Bronchial epithelial cell (primary cell): ENCODE results near the gene TTC39C. TPM values are rescaled to one million over a fixed set of nuclear protein-coding genes. Genes with fewer than 3 reads are reported as not detected.
A peak's percentile ranks its signal among the peaks of the same experiment; 100 is the strongest.

Experiments used
- DNase-seq: peaks from one replicate; pipeline ENCODE4 v3.0.0-alpha.2; 2010; ENCODE audit warnings: low read depth
- FAIRE-seq: peaks from 2 replicates; lab custom pipeline; 2011; peaks lifted over from hg19 to GRCh38; lab: Jason Lieb, UNC
- H3K27me3 ChIP-seq: 2 replicates; pipeline ENCODE4 v1.5.1; 2011; ENCODE audit warnings: low read length; ENCODE audit not compliant: control insufficient read depth, insufficient read depth
- H3K36me3 ChIP-seq: 2 replicates; pipeline ENCODE4 v1.5.1; 2011; ENCODE audit warnings: low read length; ENCODE audit not compliant: control insufficient read depth, insufficient read depth
- H3K4me3 ChIP-seq: 2 replicates; pipeline ENCODE4 v1.5.1; 2011; ENCODE audit warnings: mild to moderate bottlenecking, low read depth, low read length, control low read depth
- total RNA-seq: library from RNA; depleted of rRNA; stranded (reverse); fragments of >200 nt; gene quantifications from 2 replicates; pipeline ENCODE4 v1.2.1, GENCODE V29; 2014
- TF ChIP-seq, protein P1 (sequence below): IDR thresholded peaks from 2 replicates; pipeline ENCODE4 v1.5.1; 2011; ENCODE audit warnings: mild to moderate bottlenecking, moderate library complexity, low read length, control low read depth, inconsistent platforms; ENCODE audit not compliant: insufficient read depth, severe bottlenecking

TTC39C gene
- total RNA-seq, 1 donor from 2014 or later, result 15.3 TPM

DNA sequence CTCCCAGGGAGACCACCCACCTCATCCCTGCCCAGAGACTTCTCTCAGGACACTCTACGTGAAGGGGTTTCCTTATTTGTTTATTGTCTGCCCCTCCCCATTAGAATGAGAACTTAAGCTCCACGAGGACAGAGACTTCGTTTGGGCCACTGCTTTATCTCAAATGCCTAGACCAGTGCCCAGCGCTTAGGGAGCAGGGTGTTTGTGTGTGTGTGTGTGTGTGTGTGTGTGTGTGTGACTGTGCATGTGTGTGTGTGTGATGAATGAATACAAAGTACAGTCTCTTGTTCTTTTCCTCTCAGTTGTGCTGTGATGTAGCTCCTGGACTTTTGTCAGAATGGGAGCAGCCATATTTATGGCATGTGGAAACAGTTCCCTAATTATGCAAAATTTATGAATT, 89.9 kb downstream of the TTC39C start:
- no peaks in the 10 kb centered on the region for H3K27me3 ChIP-seq
- FAIRE-seq, result no peak
- peaks cover 2% of the 10 kb centered on the region for H3K36me3 ChIP-seq
- TF ChIP-seq, protein P1, sequence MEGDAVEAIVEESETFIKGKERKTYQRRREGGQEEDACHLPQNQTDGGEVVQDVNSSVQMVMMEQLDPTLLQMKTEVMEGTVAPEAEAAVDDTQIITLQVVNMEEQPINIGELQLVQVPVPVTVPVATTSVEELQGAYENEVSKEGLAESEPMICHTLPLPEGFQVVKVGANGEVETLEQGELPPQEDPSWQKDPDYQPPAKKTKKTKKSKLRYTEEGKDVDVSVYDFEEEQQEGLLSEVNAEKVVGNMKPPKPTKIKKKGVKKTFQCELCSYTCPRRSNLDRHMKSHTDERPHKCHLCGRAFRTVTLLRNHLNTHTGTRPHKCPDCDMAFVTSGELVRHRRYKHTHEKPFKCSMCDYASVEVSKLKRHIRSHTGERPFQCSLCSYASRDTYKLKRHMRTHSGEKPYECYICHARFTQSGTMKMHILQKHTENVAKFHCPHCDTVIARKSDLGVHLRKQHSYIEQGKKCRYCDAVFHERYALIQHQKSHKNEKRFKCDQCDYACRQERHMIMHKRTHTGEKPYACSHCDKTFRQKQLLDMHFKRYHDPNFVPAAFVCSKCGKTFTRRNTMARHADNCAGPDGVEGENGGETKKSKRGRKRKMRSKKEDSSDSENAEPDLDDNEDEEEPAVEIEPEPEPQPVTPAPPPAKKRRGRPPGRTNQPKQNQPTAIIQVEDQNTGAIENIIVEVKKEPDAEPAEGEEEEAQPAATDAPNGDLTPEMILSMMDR, result no peak
- no peak overlapping the region for H3K4me3 ChIP-seq
- DNase-seq, result no peak

DNA sequence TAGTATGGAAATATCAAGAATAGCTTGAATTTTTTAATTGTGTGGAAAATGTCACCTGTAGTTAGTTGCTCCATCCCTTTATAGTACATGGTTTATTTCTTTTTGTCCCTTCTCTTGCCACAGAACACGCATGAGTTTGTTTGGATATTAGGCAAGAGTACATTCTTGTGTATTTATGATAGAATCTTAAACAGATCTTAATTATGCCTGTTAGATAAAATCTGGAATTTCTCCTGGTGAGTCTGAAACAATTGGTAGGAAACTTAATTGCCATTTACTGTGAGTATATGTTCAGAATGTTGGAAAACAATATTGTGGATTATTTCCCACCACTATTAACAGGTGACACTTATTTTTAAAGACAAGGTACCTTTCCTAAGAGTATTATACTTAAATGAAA, 94.1 kb downstream of the TTC39C start:
- TF ChIP-seq, protein P1, result no peak
- Histone ChIP-seq H3K36me3 (no peaks in the 10 kb centered on the region), H3K4me3 (no peak overlapping the region), H3K27me3 (no peaks in the 10 kb centered on the region)
- DNase-seq (no peak), FAIRE-seq (no peak)

DNA sequence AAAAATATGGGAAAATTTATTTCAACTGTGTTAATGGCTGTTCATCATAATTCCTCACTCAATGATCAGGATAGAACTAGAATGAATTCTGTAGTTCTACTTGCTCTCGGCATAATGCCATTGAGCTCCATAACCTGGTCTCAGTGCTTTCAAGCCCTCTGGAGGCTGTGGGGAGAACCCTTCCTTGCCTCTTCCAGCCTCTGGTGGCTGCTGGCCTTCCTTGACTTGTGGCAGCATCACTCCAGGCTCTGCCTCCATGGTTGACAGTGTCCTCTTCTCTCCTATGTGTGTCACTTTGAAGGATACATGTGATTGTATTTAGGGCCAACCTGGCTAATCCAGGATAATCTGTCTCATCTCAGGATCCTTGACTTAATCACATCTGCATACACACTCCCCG, 97.4 kb downstream of the TTC39C start:
- FAIRE-seq, result no peak
- TF ChIP-seq, protein P1, result no peak
- DNase-seq, result no peak
- peaks cover 1% of the 10 kb centered on the region for H3K36me3 ChIP-seq
- H3K27me3 ChIP-seq, result no peaks in the 10 kb centered on the region
- no peak overlapping the region for H3K4me3 ChIP-seq

DNA sequence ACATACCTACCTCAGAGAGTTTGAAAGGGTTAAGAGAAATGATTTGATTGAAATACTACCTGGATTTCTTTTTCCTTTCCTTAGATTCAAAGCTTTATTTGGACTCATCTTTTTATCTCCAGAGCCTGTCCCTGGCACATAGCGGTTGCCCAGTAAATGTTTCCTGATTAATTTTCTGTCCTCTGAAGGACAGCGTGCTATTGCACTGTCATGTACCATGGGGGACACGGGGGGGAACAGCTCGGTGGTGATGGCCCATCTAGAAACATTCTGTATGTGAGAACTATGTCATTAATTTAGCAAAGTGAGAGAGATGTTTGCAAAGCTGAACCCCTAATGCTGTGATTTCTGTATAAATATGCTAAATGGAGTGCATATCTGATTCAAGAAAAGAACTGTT, 97.9 kb downstream of the TTC39C start:
- H3K4me3 ChIP-seq, result no peak overlapping the region
- no peak for DNase-seq
- TF ChIP-seq, protein P1, result no peak
- no peak for FAIRE-seq
- H3K36me3 ChIP-seq, result peaks cover 1% of the 10 kb centered on the region
- no peaks in the 10 kb centered on the region for H3K27me3 ChIP-seq

DNA sequence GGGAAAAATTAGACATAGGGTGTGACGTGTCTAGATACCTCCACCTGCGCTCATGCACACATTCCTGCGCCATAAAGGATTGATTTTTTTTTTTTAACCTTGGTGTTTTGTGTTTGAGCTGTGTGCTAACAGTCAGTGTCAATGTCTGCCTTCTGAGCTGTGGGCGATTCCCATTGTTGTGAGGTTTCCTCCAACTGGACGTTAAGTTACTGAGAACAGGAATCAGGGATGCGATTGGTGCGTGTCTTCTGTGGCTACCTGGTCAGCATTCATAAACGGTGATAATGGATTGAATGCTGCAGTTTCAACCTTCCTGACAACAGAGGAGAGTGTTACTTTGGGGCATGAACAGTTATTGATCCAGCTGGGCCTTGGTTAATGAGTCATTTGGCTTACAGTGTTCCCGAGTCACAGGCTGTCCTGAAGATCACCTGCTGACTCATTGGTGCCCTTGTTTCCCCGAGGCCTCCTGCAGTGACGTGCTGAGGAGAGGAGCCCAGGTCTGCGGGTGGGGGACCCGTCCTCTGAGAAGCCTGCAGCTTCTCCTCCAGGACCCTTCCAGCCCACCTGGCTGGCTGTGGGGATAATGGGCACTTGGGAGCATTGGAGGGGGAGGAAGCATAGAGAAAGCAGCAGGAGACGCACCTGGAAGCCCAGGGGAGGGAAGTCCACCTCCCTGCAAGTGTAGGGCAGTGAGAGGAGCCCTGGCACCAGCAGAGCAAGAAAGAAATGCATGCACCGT, 98.5 kb downstream of the TTC39C start:
- TF ChIP-seq, protein P1, result no peak
- FAIRE-seq, result peak; percentile 79

More for the DNA sequence above, 98.5 kb downstream of the TTC39C start:
- DNase-seq, result peak; percentile 74
- Histone ChIP-seq H3K36me3 (peaks cover 2% of the 10 kb centered on the region), H3K4me3 (no peak overlapping the region), H3K27me3 (no peaks in the 10 kb centered on the region)
